BE2C (cell line): ENCODE results near the gene HS6ST3.

Experiments used
- DNase-seq: peaks from one replicate; pipeline ENCODE4 v3.0.0-alpha.2; 2020
- H3K27me3 ChIP-seq: fragments of 250-450 bp; sonication (Bioruptor Pico); 2 replicates; pipeline ENCODE4 v1.5.1; 2020; ENCODE audit warnings: mild to moderate bottlenecking
- H3K36me3 ChIP-seq: fragments of 250-450 bp; sonication (Bioruptor Pico); 2 replicates; pipeline ENCODE4 v1.5.1; 2020; ENCODE audit warnings: mild to moderate bottlenecking
- H3K4me1 ChIP-seq: fragments of 250-450 bp; sonication (Bioruptor Pico); 2 replicates; pipeline ENCODE4 v1.5.1; 2020
- H3K4me3 ChIP-seq: 2 replicates; pipeline ENCODE4 v1.5.1; 2011; ENCODE audit warnings: low read depth, low read length
- H3K9me3 ChIP-seq: fragments of 250-450 bp; sonication (Bioruptor Pico); 2 replicates; pipeline ENCODE4 v1.5.1; 2020
- TF ChIP-seq, protein P1 (sequence below): IDR thresholded peaks from 2 replicates; pipeline ENCODE4 v1.5.1; 2012; ENCODE audit warnings: mild to moderate bottlenecking, low read depth, low read length

Gene HS6ST3

DNA sequence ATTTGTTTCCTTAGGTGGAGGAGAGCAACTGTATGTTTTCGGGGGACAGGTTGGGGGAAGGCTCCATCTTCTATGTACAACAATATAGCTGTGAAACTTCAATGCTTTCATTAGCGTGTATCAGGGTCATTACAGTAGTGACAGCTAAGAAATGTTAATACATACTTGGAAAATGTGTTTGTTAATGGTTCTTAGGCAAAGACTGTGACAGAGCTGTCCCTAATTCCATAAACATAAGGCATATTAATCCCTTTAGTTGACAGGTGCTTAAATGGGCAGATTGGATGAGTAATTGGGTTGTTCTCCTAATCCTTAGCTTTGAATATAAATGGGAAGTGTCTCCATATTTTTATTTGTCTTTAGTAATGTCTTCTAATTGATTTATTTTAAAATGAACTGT lies 313.7 kb downstream of the HS6ST3 start:
- no peaks in the 10 kb centered on the region for H3K27me3 ChIP-seq
- 0 out of 2 replicates have a peak, but pooled peaks cover 3% of the 10 kb centered on the region for H3K4me1 ChIP-seq
- no peaks in the 10 kb centered on the region for H3K36me3 ChIP-seq
- no peak overlapping the region for H3K4me3 ChIP-seq
- TF ChIP-seq, protein P1, sequence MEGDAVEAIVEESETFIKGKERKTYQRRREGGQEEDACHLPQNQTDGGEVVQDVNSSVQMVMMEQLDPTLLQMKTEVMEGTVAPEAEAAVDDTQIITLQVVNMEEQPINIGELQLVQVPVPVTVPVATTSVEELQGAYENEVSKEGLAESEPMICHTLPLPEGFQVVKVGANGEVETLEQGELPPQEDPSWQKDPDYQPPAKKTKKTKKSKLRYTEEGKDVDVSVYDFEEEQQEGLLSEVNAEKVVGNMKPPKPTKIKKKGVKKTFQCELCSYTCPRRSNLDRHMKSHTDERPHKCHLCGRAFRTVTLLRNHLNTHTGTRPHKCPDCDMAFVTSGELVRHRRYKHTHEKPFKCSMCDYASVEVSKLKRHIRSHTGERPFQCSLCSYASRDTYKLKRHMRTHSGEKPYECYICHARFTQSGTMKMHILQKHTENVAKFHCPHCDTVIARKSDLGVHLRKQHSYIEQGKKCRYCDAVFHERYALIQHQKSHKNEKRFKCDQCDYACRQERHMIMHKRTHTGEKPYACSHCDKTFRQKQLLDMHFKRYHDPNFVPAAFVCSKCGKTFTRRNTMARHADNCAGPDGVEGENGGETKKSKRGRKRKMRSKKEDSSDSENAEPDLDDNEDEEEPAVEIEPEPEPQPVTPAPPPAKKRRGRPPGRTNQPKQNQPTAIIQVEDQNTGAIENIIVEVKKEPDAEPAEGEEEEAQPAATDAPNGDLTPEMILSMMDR: no peak
- no peaks in the 10 kb centered on the region for H3K9me3 ChIP-seq
- DNase-seq: no peak

DNA sequence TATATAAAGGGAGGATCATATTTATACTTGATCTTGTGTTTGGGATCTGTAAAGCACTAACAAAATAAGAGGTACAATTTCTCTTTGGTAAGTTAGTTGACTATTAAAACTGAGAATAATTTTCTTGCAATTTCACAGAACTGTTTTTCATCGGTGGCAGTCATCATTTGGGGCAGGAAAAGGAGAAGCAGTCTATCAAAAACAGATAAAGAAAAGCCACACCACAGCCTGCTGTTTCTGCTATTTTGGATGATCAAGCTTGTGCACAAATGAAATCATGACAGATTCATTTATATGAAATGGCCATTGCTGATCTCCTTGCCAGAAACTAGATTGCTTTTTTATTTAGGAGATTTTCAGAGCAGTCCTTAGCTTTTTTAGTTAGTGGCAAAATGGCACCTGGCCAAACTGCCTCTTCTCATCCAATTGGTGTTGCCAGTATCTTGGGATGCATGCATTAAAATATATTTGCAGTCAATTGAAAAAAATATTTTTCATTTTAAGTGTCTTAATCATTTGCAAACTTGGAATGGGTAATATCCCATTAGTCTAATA lies 326.0 kb downstream of the HS6ST3 start:
- Histone ChIP-seq H3K36me3 (no peaks in the 10 kb centered on the region), H3K9me3 (no peaks in the 10 kb centered on the region), H3K4me1 (peaks cover 16% of the 10 kb centered on the region; the same call in 1 of the 2 replicates), H3K4me3 (no peak overlapping the region), H3K27me3 (no peaks in the 10 kb centered on the region)
- DNase-seq: peak; percentile 47
- TF ChIP-seq, protein P1: no peak

DNA sequence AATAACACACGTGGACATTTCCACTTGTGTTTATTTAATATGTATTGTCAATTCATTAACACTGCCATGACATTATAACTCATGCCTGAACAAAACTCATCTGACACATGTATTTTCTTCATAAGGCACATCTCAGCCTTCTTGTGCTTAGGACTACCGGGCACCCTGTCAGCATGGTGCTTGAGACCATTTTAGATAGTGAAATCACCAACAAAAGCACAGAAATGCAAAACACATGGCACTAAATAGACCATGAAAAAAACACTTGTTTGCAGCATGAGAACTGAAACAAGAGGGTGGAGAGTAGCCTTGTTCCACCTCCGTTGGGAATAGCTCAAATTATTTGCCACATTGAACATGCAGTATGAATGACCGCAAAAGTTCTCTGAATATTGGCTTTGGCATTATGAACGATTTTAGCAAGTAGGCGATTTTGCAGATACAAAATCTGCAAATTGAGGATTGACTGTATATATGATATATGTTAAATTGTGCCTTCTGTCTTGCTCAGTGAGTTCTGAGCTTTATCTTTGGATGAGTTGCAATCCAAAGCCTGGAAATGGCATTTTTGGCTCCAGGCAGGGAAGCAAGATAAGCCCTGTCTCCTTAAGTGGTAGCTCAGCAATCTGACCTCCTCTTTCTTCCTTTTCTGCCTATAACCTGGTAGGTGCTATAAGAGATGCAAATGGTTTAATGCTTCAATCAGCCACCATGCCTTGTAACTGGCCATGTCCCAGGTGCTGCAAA lies 328.2 kb downstream of the HS6ST3 start:
- Histone ChIP-seq H3K36me3 (no peaks in the 10 kb centered on the region), H3K4me1 (peaks cover 16% of the 10 kb centered on the region; the same call in 1 of the 2 replicates), H3K4me3 (no peak overlapping the region; the same call in 1 of the 2 replicates), H3K27me3 (no peaks in the 10 kb centered on the region), H3K9me3 (no peaks in the 10 kb centered on the region)
- TF ChIP-seq, protein P1: no peak
- DNase-seq: no peak

DNA sequence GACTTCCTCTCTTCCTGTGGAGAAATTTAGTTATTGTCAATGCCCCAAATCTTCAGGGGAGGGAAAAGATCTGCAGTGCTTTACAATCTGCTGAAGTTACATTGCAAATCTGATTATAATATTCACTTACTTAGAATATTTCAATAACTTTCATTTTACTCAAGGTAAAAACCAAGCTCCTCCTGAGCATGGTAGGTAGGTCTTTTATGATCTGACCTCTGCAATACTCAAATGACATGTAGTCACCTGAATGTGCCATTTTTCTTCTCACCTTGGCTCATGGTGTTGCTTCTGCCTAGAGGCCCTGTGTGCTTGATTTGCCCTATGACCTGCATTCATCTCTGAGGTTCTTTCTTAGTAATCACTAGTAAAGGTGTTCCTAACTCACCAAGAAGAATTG lies 331.4 kb downstream of the HS6ST3 start:
- DNase-seq: no peak

DNA sequence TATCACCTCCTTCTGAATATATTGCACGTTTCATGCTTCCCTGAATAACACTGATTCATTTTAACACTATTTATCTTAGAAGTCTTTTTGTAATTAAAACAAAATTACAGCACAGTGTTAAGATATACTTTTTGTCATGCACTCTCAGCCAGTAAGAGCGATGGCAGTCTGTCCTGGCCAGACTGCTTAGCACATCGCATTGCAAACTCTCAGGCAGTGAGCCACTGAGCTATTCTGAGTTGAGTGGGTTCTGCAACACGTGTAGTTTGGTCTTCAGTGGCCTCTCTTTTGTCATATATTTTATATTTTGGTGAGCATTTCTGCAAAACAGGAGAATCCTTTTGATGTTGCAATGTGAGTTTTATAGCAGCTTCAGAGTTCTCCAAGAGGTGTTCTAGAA lies 332.1 kb downstream of the HS6ST3 start:
- H3K4me3 ChIP-seq: no peak overlapping the region
- peaks cover 15% of the 10 kb centered on the region; the same call in 1 of the 2 replicates for H3K4me1 ChIP-seq
- no peaks in the 10 kb centered on the region for H3K9me3 ChIP-seq
- DNase-seq: no peak
- TF ChIP-seq, protein P1: no peak
- no peaks in the 10 kb centered on the region for H3K27me3 ChIP-seq
- H3K36me3 ChIP-seq: no peaks in the 10 kb centered on the region

More for the DNA sequence above, 331.4 kb downstream of the HS6ST3 start:
- H3K9me3 ChIP-seq: no peaks in the 10 kb centered on the region
- no peak overlapping the region for H3K4me3 ChIP-seq
- no peaks in the 10 kb centered on the region for H3K36me3 ChIP-seq
- TF ChIP-seq, protein P1: no peak
- H3K27me3 ChIP-seq: no peaks in the 10 kb centered on the region
- peaks cover 16% of the 10 kb centered on the region; the same call in 1 of the 2 replicates for H3K4me1 ChIP-seq

DNA sequence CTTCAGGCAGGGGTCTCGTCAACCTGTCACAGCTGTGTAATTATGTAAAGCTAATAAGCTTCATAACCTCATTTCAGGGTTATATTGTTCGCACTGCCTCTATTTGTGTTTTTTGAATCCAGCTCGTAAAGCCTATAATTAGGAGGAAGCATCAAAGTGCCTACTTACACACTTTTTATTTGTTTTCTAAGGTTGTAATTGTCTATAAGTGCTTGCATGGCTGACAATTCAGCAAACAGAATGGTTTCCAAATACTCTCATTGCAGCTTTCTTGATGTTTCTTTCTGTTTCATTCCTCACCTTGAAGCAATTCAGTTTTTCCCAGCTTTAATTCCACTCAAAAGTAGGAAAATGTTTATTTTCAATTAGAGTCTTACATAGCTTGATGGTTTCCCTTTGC lies 336.3 kb downstream of the HS6ST3 start:
- Histone ChIP-seq H3K4me3 (no peak overlapping the region), H3K4me1 (no peaks in the 10 kb centered on the region), H3K36me3 (no peaks in the 10 kb centered on the region), H3K9me3 (no peaks in the 10 kb centered on the region), H3K27me3 (no peaks in the 10 kb centered on the region)
- DNase-seq: no peak
- TF ChIP-seq, protein P1: no peak
